ENCODE results near the gene EEF2K. TPM values are rescaled to one million over a fixed set of nuclear protein-coding genes. Genes with fewer than 3 reads are reported as not detected.

Gene EEF2K
- polyA plus RNA-seq, 4 donors: 2.4 to 23.5 (median 5.8) TPM

DNA sequence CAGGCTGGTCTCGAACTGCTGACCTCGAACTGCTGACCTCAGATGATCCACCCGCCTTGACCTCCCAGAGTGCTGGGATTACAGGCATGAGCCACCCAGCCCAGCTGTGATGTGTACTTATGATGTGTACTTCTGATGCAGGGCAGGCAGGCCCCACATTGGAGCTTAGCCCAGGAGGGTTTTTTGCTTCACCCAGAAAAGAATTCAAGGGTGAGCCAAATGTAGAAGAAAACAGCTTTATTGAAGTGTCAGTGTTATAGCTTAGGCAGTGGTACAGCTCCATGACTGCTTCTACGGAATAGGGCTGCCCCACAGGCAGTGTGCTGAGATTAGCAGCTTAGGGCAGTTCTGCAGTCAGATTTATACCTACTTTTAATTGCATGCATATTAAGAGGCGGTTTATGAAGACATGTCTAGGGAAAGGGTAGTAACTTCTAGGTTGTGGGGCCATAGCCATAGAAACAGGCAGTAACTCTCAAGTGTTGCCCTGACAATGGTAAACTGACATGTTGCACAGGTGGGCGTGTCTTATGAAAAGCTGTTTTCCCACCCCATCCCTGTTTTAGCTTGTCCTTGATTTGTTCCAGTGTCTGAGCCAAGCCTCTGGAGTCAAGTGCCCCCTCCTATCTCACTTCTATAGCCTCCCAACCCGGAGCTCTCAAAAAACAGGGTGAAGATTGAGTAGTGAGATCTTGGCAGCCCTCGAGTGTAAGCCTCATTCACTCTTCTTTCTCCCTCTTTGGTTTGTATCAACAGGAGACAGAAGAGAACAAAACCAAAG lies 67.0 kb downstream of the EEF2K start:
- DNase-seq (no peak), FAIRE-seq (no peak)
- H3K36me3 ChIP-seq (ENCODE audit: control insufficient read depth in 3 of 3, insufficient read depth in 2 of 3, low read depth in 1 of 3, low read length in 3 of 3): peaks cover 6 to 63% (median 12%) of the 10 kb centered on the region in 3 donors
- WGBS, 3 donors: 78 to 90% (median 87%) methylated on average over 8 of the region's 8 CpGs
- no peaks in the 10 kb centered on the region for H3K4me1 ChIP-seq (ENCODE audit: control insufficient read depth in 3 of 3, insufficient read depth in 2 of 3, low read depth in 1 of 3, low read length in 2 of 3)
- H3K27ac ChIP-seq (ENCODE audit: low read depth in 1 of 3, low read length in 2 of 3): no peak overlapping the region
- no peaks in the 10 kb centered on the region for H3K9me3 ChIP-seq (ENCODE audit: control insufficient read depth in 2 of 2, insufficient read depth in 1 of 2, low read depth in 1 of 2, low read length in 1 of 2)
- H3K27me3 ChIP-seq (ENCODE audit: control insufficient read depth in 3 of 3, insufficient read depth in 3 of 3, low read length in 3 of 3): no peaks in the 10 kb centered on the region
- H3K4me3 ChIP-seq (ENCODE audit: low read depth in 1 of 3, low read length in 3 of 3): no peak overlapping the region

DNA sequence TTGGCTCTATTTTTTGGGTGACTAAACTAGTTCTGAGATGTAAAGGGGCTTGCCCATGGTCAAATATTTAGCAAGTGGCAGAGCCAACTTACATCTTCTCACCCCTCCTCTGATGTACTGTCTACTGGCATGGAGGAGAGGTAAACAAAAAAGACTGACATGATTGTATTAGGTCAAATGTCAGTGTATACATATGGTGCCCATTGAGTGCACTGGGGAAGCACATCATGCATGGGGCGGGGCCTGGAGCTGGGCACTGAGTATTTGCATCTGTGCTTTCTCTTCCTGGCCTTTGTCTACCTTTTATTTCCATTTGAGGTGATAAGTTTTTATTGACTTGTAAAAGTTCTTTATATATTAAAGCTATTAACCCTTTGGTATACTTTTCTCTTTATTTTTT lies 68.8 kb downstream of the EEF2K start:
- Histone ChIP-seq H3K27ac (ENCODE audit: low read depth in 1 of 3, low read length in 2 of 3) (no peak overlapping the region), H3K27me3 (ENCODE audit: control insufficient read depth in 3 of 3, insufficient read depth in 3 of 3, low read length in 3 of 3) (no peaks in the 10 kb centered on the region), H3K9me3 (ENCODE audit: control insufficient read depth in 2 of 2, insufficient read depth in 1 of 2, low read depth in 1 of 2, low read length in 1 of 2) (no peaks in the 10 kb centered on the region), H3K4me3 (ENCODE audit: low read depth in 1 of 3, low read length in 3 of 3) (no peak overlapping the region), H3K36me3 (ENCODE audit: control insufficient read depth in 3 of 3, insufficient read depth in 2 of 3, low read depth in 1 of 3, low read length in 3 of 3) (peaks cover 7 to 67% (median 11%) of the 10 kb centered on the region in 3 donors), H3K4me1 (ENCODE audit: control insufficient read depth in 3 of 3, insufficient read depth in 2 of 3, low read depth in 1 of 3, low read length in 2 of 3) (no peaks in the 10 kb centered on the region)
- 95 to 100% (median 98%) methylated on average over 1 of the region's 1 CpG for WGBS, 3 donors
- DNase-seq (no peak), FAIRE-seq (no peak)

DNA sequence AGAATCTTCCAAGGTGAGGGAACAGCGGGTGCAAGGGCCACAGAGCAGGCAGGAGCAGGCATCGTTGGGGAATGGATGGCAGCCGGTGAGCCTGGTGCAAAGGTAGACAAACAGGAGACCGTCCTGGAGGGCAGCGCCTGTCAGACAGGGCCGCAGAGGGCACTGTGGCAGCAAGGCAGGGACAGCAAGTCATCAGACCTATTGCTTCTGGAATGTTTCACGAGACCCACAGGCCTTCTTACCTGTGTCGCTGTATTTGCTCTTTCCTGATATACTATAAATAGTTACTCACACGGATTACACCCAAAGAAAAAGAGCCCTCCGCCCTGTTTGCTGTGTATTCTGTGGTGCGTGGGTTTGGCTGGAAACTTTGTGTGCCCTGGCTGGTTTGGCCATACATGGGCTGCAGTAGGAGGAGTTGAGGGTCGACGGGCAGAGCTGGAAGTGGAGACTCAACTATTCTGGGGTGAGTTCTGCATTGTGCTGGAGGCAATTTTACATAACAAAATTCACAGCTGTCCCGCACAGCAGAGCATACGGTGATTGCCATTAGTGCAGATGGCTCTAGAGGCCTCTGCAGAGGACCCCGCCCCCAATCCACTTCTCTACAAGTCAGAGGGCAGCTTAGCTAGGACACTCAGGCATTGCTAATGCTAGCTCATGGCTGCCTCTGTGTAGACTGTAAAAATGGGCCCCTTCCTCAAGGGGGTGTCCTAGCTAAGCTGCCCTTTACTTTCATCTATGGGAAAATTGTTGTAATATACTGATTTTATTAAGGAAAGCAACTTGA lies 72.6 kb downstream of the EEF2K start:
- no peak for DNase-seq

DNA sequence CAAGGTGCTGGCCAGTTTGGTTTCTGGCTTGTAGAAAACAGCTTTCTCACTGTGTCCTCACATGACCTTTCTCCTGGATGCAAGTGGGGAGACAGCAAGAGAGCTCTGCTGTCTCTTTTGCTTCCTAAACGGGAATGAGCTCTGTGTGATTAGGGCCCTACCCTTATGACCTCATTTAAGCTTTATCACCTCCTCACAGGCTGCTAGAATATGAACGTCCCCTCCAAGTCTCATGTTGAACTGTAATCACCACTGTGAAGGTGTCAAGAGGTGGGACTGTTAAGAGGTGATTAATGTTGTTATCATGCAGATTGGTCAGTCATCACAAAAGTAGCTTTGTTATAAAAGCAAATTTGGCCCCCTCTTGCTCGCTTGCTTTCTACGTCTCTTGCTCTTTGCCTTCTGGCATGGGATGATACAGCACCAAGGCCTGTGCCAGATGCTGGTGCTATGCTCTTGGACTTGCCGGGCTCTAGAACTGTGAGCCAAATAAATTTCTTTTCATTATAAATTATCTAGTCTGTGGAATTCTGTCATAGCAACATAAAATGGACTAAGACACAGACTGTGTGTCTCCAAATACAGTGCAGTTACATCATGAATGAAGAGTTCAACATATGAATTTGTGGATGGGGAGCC lies 76.3 kb downstream of the EEF2K start:
- Histone ChIP-seq H3K36me3 (ENCODE audit: control insufficient read depth in 3 of 3, insufficient read depth in 2 of 3, low read depth in 1 of 3, low read length in 3 of 3) (peaks cover 8 to 61% (median 11%) of the 10 kb centered on the region in 3 donors), H3K27me3 (ENCODE audit: control insufficient read depth in 3 of 3, insufficient read depth in 3 of 3, low read length in 3 of 3) (no peaks in the 10 kb centered on the region), H3K9me3 (ENCODE audit: control insufficient read depth in 2 of 2, insufficient read depth in 1 of 2, low read depth in 1 of 2, low read length in 1 of 2) (no peaks in the 10 kb centered on the region), H3K4me3 (ENCODE audit: low read depth in 1 of 3, low read length in 3 of 3) (no peak overlapping the region), H3K4me1 (ENCODE audit: control insufficient read depth in 3 of 3, insufficient read depth in 2 of 3, low read depth in 1 of 3, low read length in 2 of 3) (no peaks in the 10 kb centered on the region), H3K27ac (ENCODE audit: low read depth in 1 of 3, low read length in 2 of 3) (no peak overlapping the region)
- FAIRE-seq (no peak), DNase-seq (no peak)
- WGBS, 3 donors: 89 to 93% (median 91%) methylated on average over 5 of the region's 5 CpGs

More for the DNA sequence above, 72.6 kb downstream of the EEF2K start:
- WGBS, 3 donors: 81 to 90% (median 86%) methylated on average over 16 of the region's 16 CpGs
- Histone ChIP-seq H3K27me3 (ENCODE audit: control insufficient read depth in 3 of 3, insufficient read depth in 3 of 3, low read length in 3 of 3) (no peaks in the 10 kb centered on the region), H3K4me3 (ENCODE audit: low read depth in 1 of 3, low read length in 3 of 3) (no peak overlapping the region), H3K27ac (ENCODE audit: low read depth in 1 of 3, low read length in 2 of 3) (no peak overlapping the region), H3K9me3 (ENCODE audit: control insufficient read depth in 2 of 2, insufficient read depth in 1 of 2, low read depth in 1 of 2, low read length in 1 of 2) (no peaks in the 10 kb centered on the region), H3K4me1 (ENCODE audit: control insufficient read depth in 3 of 3, insufficient read depth in 2 of 3, low read depth in 1 of 3, low read length in 2 of 3) (no peaks in the 10 kb centered on the region), H3K36me3 (ENCODE audit: control insufficient read depth in 3 of 3, insufficient read depth in 2 of 3, low read depth in 1 of 3, low read length in 3 of 3) (peaks cover 4 to 74% (median 7%) of the 10 kb centered on the region in 3 donors)
- no peak for FAIRE-seq

DNA sequence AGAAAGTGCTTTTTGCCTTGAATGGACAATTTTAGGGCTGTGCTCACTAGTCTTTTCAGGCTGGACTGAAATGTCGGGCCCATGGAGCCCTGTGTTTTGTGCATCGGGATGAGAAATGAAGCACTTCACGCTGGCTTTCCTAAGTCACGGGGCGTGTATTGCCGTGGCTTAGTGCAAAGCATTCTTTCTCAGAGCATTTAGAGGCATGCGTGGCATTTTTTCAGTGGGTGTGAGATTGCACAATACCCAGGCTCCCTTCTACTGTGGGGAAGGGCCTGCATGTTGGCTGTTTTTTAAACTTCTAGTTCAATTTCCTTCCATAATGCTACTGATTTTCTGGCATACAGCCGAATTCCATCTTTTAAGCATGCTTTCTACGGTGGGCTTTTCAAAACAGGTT lies 78.6 kb downstream of the EEF2K start:
- H3K9me3 ChIP-seq (ENCODE audit: control insufficient read depth in 2 of 2, insufficient read depth in 1 of 2, low read depth in 1 of 2, low read length in 1 of 2): no peaks in the 10 kb centered on the region
- no peak for DNase-seq

DNA sequence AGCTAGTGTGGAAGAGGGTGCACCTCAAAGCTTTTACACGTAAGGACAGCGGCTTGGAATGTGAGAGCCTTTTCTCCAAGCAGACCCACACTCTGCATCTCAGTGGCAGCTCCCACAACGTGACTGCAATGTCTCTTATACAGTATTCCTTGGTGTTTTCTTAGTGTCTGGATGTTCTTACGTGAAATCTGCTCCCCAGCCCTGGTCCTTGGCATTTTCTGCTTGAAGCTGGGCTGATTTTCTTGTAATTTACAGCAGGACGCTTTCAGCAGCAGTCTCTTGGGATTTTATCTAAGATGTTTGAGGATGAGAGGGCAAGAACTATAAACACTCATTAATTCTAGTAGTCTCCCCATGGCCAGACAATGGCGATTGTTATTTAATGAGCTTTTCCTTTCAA lies 79.0 kb downstream of the EEF2K start:
- DNase-seq (no peak), FAIRE-seq (no peak)
- Histone ChIP-seq H3K27ac (ENCODE audit: low read depth in 1 of 3, low read length in 2 of 3) (no peak overlapping the region), H3K36me3 (ENCODE audit: control insufficient read depth in 3 of 3, insufficient read depth in 2 of 3, low read depth in 1 of 3, low read length in 3 of 3) (peaks cover 7 to 39% (median 8%) of the 10 kb centered on the region in 3 donors), H3K27me3 (ENCODE audit: control insufficient read depth in 3 of 3, insufficient read depth in 3 of 3, low read length in 3 of 3) (no peaks in the 10 kb centered on the region), H3K9me3 (ENCODE audit: control insufficient read depth in 2 of 2, insufficient read depth in 1 of 2, low read depth in 1 of 2, low read length in 1 of 2) (no peaks in the 10 kb centered on the region), H3K4me1 (ENCODE audit: control insufficient read depth in 3 of 3, insufficient read depth in 2 of 3, low read depth in 1 of 3, low read length in 2 of 3) (no peaks in the 10 kb centered on the region), H3K4me3 (ENCODE audit: low read depth in 1 of 3, low read length in 3 of 3) (no peak overlapping the region)
- 81 to 94% (median 89%) methylated on average over 6 of the region's 6 CpGs for WGBS, 3 donors

More for the DNA sequence above, 78.6 kb downstream of the EEF2K start:
- 88 to 95% (median 94%) methylated on average over 9 of the region's 9 CpGs for WGBS, 3 donors
- H3K27ac ChIP-seq (ENCODE audit: low read depth in 1 of 3, low read length in 2 of 3): no peak overlapping the region
- H3K4me1 ChIP-seq (ENCODE audit: control insufficient read depth in 3 of 3, insufficient read depth in 2 of 3, low read depth in 1 of 3, low read length in 2 of 3): no peaks in the 10 kb centered on the region
- peaks cover 7 to 43% (median 8%) of the 10 kb centered on the region in 3 donors for H3K36me3 ChIP-seq (ENCODE audit: control insufficient read depth in 3 of 3, insufficient read depth in 2 of 3, low read depth in 1 of 3, low read length in 3 of 3)
- H3K4me3 ChIP-seq (ENCODE audit: low read depth in 1 of 3, low read length in 3 of 3): no peak overlapping the region
- FAIRE-seq: no peak
- no peaks in the 10 kb centered on the region for H3K27me3 ChIP-seq (ENCODE audit: control insufficient read depth in 3 of 3, insufficient read depth in 3 of 3, low read length in 3 of 3)

DNA sequence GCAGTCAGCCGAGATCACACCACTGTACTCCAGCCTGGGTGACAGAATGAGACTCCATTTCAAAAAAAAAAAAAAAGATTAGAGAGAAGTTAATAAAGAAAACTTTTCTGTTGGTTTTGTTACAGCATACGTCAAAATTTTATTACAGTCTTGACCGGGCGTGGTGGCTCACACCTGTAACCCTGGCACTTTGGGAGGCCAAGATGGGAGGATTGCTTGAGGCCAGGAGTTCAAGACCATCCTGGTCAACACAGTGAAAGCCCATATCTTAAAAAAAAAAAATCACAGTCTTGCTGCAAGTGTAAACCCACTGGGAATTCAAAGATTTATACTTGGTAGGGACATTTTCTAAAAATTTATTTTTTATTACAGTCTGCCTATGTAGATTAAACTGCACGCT lies 84.9 kb downstream of the EEF2K start:
- Histone ChIP-seq H3K27ac (ENCODE audit: low read depth in 1 of 3, low read length in 2 of 3) (no peak overlapping the region), H3K36me3 (ENCODE audit: control insufficient read depth in 3 of 3, insufficient read depth in 2 of 3, low read depth in 1 of 3, low read length in 3 of 3) (no peaks in the 10 kb centered on the region), H3K4me3 (ENCODE audit: low read depth in 1 of 3, low read length in 3 of 3) (no peak overlapping the region), H3K9me3 (ENCODE audit: control insufficient read depth in 2 of 2, insufficient read depth in 1 of 2, low read depth in 1 of 2, low read length in 1 of 2) (no peaks in the 10 kb centered on the region), H3K4me1 (ENCODE audit: control insufficient read depth in 3 of 3, insufficient read depth in 2 of 3, low read depth in 1 of 3, low read length in 2 of 3) (peaks cover 0 to under 1% (median 0%) of the 10 kb centered on the region in 3 donors), H3K27me3 (ENCODE audit: control insufficient read depth in 3 of 3, insufficient read depth in 3 of 3, low read length in 3 of 3) (no peaks in the 10 kb centered on the region)
- 76 to 83% (median 79%) methylated on average over 5 of the region's 5 CpGs for WGBS, 3 donors
- DNase-seq (no peak), FAIRE-seq (no peak)

DNA sequence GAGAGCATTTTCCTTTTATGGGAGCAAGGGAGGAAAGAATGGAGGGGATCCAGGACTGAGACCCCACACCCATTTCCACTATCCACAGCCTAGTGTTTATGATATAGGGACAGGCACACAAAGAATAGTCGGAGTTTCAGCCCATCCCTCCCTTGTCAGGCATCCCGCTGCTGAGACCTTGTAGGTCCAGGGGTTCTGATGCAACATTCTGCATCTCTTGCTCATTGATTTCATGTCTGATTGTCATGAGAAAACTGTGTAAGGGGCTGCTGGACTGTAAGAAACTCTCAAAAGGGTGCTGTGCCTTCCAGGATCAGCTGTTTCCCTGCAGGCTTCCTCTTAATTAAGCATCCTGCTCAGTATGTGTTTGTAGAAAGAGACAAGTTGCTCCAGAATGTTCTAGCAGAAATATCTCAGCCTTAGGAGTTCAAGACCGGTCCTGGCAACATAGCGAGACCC lies 85.8 kb downstream of the EEF2K start:
- 79 to 88% (median 86%) methylated on average over 4 of the region's 4 CpGs for WGBS, 3 donors
- no peak for FAIRE-seq

More for the DNA sequence above, 85.8 kb downstream of the EEF2K start:
- Histone ChIP-seq H3K9me3 (ENCODE audit: control insufficient read depth in 2 of 2, insufficient read depth in 1 of 2, low read depth in 1 of 2, low read length in 1 of 2) (no peaks in the 10 kb centered on the region), H3K4me3 (ENCODE audit: low read depth in 1 of 3, low read length in 3 of 3) (no peak overlapping the region), H3K27me3 (ENCODE audit: control insufficient read depth in 3 of 3, insufficient read depth in 3 of 3, low read length in 3 of 3) (no peaks in the 10 kb centered on the region), H3K27ac (ENCODE audit: low read depth in 1 of 3, low read length in 2 of 3) (no peak overlapping the region), H3K36me3 (ENCODE audit: control insufficient read depth in 3 of 3, insufficient read depth in 2 of 3, low read depth in 1 of 3, low read length in 3 of 3) (no peaks in the 10 kb centered on the region), H3K4me1 (ENCODE audit: control insufficient read depth in 3 of 3, insufficient read depth in 2 of 3, low read depth in 1 of 3, low read length in 2 of 3) (peaks cover 0 to 6% (median 5%) of the 10 kb centered on the region in 3 donors)
- DNase-seq: no peak

All from small intestine (tissue), 7 donors.